Activated T-cell treated with anti-CD3 and anti-CD28 coated beads for 4 hours (primary cell): ENCODE results near the gene MGAT5B.

Source experiments
- DNase-seq: peaks from one replicate; pipeline ENCODE4 v3.0.0-alpha.2; 2020

The MGAT5B gene

GRCh38 chr17:76986365-76986764 lies 118.2 kb downstream of the MGAT5B start:
- no peak for DNase-seq

DNA sequence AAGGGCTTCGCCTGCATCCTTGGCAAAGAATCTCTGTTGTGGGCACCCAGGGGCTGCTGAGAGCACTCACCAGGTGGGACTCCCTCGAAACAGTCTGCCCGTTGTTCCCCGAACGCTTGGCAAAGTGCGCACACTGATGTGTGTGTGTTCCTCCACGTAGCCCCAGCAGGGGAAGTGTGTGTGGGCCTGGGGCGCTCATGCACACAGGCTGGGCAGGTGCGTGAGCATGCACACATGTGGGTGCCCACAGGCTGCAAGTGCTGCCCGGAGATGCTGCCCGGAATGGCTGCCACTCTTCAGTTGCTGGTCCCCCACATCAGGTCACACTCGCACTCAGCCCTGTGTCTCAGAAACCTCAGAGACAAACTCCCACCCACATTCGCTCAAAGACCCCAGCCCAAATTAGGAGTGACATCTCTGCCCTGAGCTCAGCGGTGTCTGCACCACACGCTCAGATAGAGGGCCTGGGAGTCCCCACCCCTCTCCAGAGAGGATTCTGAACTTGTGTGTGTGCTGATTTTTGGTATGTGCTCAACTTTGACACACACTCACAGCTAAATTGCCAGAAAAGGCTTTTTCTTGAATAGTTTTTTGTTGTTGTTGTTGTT lies 119.4 kb downstream of the MGAT5B start:
- DNase-seq = no peak

GRCh38 chr17:76988796-76989195 lies 120.6 kb downstream of the MGAT5B start:
- no peak for DNase-seq

- DNase-seq = no peak
These were observed 121.3 kb downstream of the MGAT5B start for GRCh38 chr17:76989519-76989918.

GRCh38 chr17:76992891-76993290 lies 124.7 kb downstream of the MGAT5B start:
- DNase-seq = no peak

DNA sequence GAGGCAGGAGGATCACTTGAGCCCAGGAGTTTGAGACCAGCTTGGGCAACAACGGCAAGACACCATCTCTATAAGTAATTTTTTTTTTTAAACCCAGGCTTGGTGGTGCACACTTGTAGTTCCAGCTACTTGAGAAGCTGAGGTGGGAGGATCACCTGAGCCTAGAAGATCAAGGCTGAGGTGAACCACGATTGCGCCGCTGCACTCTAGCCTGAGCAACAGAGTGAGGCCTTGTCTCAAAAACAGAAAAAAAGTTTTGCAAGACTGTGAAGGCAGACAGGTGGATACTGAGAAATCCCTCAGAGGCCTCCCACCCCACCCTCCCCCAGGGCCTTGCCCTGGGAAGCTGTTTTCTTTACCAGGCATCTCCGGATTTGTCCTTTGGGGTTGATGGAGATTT lies 125.4 kb downstream of the MGAT5B start:
- no peak for DNase-seq

DNA sequence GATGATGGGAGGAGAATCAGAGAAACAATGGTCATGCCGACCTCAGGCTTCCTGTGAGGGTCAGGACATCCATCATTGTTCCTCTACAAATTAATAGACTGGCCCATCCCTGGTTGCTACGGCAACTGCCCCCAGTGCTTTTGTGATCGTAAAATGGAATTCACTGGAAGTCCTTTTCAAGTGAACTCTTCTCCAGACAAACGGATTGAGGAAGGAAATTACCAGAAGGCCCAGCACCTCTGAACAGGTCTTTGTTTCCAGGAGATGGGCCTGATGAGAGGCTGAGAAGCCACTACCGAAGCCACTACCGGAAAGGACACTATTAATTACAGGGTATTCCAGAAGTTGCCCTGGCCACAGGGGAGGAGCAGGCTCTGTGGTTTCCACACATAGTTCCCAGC lies 126.0 kb downstream of the MGAT5B start:
- DNase-seq = no peak

GRCh38 chr17:76995387-76996105 lies 127.3 kb downstream of the MGAT5B start:
- DNase-seq = no peak

- DNase-seq = no peak
These were observed 128.8 kb downstream of the MGAT5B start for GRCh38 chr17:76996741-76997694.

DNA sequence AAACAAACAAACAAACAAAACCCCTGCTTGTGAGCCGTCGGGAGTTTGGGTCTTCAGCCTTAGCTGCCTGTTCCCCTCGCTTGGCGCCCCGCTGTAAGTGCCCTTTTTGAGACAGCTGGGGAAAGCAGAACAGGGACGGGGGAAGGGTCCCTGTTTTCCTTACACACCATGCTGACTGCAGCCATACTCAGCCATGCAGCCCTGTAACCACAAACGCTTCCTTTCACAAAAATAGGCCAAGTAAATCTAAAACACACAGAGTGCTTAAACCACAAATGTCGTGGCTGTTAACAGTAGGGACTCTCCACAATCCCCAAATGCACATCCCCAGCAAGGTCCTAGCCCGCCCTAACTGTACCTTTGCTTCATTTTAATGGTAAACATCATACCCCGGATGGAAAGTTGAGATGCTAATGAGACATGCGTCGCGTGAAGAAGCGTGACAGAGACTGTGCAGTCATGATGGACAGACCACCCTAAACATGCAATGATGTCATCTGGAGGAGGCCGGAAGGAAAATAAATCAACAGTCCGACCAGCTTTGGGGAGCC lies 129.9 kb downstream of the MGAT5B start:
- DNase-seq = peak; percentile 21

- no peak for DNase-seq
These were observed 130.6 kb downstream of the MGAT5B start for GRCh38 chr17:76998839-76999238.
